Stimulated activated naive B cell treated with anti-CD40 and anti-IgM and Interleukin-4, amounts not matched to agents 10 μg/mL and 1 μg/mL and 100 μg/mL, for 72 hours (primary cell): ENCODE results near the gene NEB.
A peak's percentile ranks its signal among the peaks of the same experiment; 100 is the strongest.
"Not testable (repeated sequence)": the region's sequence is repeated elsewhere in the genome, so short reads cannot be mapped to it uniquely, and the experiment has no call there.

Source experiments
- ATAC-seq, 2 donors: fragments of 150-1000 bp; cut with Tn5 transposase; replicated peaks; 2 replicates each; pipeline ENCODE4 v1.10.0; 2021; ENCODE audit warnings: moderate library complexity in 1 of 2
- DNase-seq: peaks from one replicate; pipeline ENCODE4 v3.0.0; 2021
- H3K27ac Mint-ChIP-seq: one replicate; pipeline ENCODE4 v1.8.0; 2022; ENCODE audit warnings: mild to moderate bottlenecking, mixed read lengths
- H3K27me3 Mint-ChIP-seq, 2 donors: one replicate each; pipeline ENCODE4 v1.8.0; 2022; ENCODE audit warnings: mixed read lengths in 2 of 2
- H3K36me3 Mint-ChIP-seq, 2 donors: one replicate each; pipeline ENCODE4 v1.8.0; 2022; ENCODE audit warnings: mixed read lengths in 2 of 2, mild to moderate bottlenecking in 1 of 2
- H3K4me1 Mint-ChIP-seq, 2 donors: one replicate each; pipeline ENCODE4 v1.8.0; 2022; ENCODE audit warnings: mixed read lengths in 2 of 2, mild to moderate bottlenecking in 1 of 2
- H3K4me3 Mint-ChIP-seq, 2 donors: one replicate each; pipeline ENCODE4 v1.8.0; 2022; ENCODE audit warnings: mild to moderate bottlenecking in 2 of 2, mixed read lengths in 2 of 2, moderate library complexity in 1 of 2
- H3K9me3 Mint-ChIP-seq, 2 donors: one replicate each; pipeline ENCODE4 v1.8.0; 2022; ENCODE audit warnings: mixed read lengths in 2 of 2, mild to moderate bottlenecking in 1 of 2

Gene NEB

DNA sequence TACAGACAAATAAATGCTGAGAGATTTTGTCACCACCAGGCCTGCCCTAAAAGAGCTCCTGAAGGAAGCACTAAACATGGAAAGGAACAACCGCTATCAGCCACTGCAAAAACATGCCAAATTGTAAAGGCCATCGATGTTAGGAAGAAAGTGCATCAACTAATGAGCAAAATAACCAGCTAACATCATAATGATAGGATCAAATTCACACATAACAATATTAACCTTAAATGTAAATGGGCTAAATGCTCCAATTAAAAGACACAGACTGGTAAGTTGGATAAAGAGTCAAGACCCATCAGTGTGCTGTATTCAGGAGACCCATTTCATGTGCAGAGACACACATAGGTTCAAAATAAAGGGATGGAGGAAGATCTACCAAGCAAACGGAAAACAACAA, 11.0 kb upstream of the NEB start:
- ATAC-seq, H3K9me3 Mint-ChIP-seq, DNase-seq, H3K4me3 Mint-ChIP-seq, H3K27ac Mint-ChIP-seq, H3K27me3 Mint-ChIP-seq: not testable (repeated sequence)
- peaks cover 0 to 23% of the 10 kb centered on the region in 2 donors for H3K4me1 Mint-ChIP-seq
- peaks cover 11 to 22% of the 10 kb centered on the region in 2 donors for H3K36me3 Mint-ChIP-seq

- ATAC-seq, result peak; percentile 73 to 82
- H3K27ac Mint-ChIP-seq, result peak overlapping the region; percentile 70
Measured at GRCh38 chr2:151730262-151730975, 3.9 kb downstream of the NEB start.

DNA sequence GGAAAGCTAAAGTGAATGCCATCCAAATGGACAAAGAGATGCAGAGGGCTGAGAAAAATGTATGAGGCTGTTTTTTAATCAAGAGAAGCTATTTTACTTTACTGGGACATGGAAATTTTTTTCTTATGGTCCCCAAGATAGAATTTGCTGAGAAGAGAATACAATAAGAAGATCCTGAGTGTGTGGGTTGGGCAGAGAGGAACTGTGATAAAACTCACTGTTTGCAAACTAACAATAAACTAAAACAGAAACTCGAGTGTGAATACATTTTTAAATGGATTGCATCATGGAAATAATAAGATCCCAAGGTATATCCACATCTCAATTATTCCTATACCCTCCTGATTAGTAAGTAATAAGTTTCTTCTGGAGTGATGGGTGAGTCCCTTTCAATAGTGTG, 4.4 kb downstream of the NEB start:
- ATAC-seq, result peak; percentile 51 to 65
- Mint-ChIP-seq H3K4me1 (peaks cover 20 to 33% of the 10 kb centered on the region in 2 donors), H3K27ac (peak overlapping the region; percentile 70)

More at GRCh38 chr2:151730262-151730975, 3.9 kb downstream of the NEB start:
- Mint-ChIP-seq H3K36me3 (no peaks in the 10 kb centered on the region), H3K4me3 (peak overlapping the region in 1 of 2 donors; percentile 14), H3K4me1 (peaks cover 20 to 33% of the 10 kb centered on the region in 2 donors), H3K27me3 (no peaks in the 10 kb centered on the region), H3K9me3 (peaks cover 0 to 1% of the 10 kb centered on the region in 2 donors)
- peak; percentile 4 for DNase-seq

GRCh38 chr2:151729415-151729811, 4.9 kb downstream of the NEB start:
- peak; percentile 53 to 59 for ATAC-seq
- Mint-ChIP-seq H3K9me3 (peaks cover 0 to 1% of the 10 kb centered on the region in 2 donors), H3K4me1 (peaks cover 20 to 33% of the 10 kb centered on the region in 2 donors), H3K27me3 (no peaks in the 10 kb centered on the region), H3K4me3 (peak overlapping the region in 1 of 2 donors; percentile 38), H3K27ac (peak overlapping the region; percentile 70), H3K36me3 (no peaks in the 10 kb centered on the region)
- DNase-seq, result no peak

More for the DNA sequence above, 4.4 kb downstream of the NEB start:
- DNase-seq, result no peak
- H3K9me3 Mint-ChIP-seq, result peaks cover 0 to 1% of the 10 kb centered on the region in 2 donors
- H3K4me3 Mint-ChIP-seq, result peak overlapping the region in 1 of 2 donors; percentile 38
- no peaks in the 10 kb centered on the region for H3K27me3 Mint-ChIP-seq
- no peaks in the 10 kb centered on the region for H3K36me3 Mint-ChIP-seq

DNA sequence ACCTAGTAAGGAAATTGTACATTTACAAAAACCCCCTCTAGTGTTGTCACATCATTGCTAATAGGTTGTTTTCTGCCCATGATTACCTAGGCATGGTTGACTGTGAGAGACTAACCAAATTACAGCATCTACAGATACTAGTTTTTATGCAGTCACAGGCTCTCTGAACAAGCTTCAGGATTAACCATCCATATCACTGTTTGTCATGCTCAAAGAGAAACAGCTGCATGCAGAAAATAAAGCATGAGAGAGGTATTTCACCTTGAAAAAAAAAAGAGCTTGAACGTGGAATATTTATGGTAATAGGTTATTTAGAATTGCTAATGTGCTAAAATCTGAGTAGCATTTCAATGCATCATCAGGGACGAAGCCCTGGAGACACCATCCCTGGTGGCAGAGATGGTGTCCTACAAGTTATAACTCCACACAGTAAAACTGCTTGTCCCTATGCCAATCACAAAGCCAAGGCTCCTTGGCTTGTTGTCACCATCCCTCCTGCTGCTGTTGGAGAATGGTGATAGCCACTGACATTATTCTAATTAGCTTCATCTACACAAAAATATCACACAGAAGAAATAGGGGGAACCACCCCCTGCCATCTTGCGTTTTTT, 5.4 kb downstream of the NEB start:
- H3K4me3 Mint-ChIP-seq, result no peak overlapping the region
- peaks cover 0 to 3% of the 10 kb centered on the region in 2 donors for H3K9me3 Mint-ChIP-seq
- no peak overlapping the region for H3K27ac Mint-ChIP-seq
- H3K27me3 Mint-ChIP-seq, result no peaks in the 10 kb centered on the region
- peaks cover 20 to 33% of the 10 kb centered on the region in 2 donors for H3K4me1 Mint-ChIP-seq
- H3K36me3 Mint-ChIP-seq, result peaks cover 0 to 2% of the 10 kb centered on the region in 2 donors
- peak; percentile 62 to 66 for ATAC-seq
- no peak for DNase-seq

DNA sequence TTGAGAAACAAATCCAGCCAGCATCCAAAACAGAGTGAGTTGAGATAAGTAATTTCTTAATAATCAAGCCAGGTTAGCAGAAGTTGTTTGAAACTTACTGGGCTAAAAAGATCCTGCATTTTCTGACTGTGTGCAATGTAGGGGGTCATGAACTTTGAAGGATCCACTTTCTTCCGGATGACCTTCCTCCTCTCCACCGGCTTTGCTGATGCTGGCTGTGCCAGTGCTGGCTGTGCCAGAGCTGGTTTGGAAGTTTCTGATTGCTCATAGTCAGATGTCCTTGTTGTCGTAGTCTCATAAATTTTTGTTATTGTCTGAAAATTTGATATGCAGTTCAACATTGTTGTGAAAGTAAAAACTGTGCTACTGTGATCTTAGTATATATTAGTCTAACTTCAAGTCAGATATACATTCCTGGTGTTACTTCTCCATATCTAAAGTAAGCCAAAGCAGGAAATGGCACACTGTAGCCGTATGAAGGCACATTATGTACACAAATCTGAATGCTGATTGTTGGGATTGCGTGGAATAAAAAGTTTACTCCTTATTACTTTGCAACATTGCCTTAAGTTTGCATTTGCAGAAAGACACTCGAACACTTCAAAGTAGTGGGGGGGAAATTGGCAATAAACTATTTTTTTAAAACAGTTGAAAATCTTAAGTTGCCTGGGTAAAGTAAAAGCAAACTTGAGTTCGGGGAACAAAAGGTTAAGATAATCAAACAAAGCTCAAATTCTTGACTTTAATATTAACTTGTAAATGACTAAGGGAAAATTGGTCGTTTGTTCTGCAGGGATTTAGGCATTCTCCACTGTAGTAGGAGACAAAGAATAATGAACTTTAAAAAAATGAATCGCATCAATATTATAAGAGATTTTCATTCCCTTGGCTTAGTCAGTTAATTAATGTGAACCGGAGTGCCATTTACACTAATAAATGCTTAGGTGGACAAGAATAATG, 6.4 kb downstream of the NEB start:
- Mint-ChIP-seq H3K27ac (no peak overlapping the region), H3K27me3 (no peaks in the 10 kb centered on the region), H3K36me3 (peaks cover 0 to 4% of the 10 kb centered on the region in 2 donors), H3K9me3 (peaks cover 0 to 3% of the 10 kb centered on the region in 2 donors), H3K4me3 (no peak overlapping the region), H3K4me1 (peaks cover 20 to 33% of the 10 kb centered on the region in 2 donors)
- DNase-seq (no peak), ATAC-seq (no peak)

GRCh38 chr2:151721161-151721560, 13.1 kb downstream of the NEB start:
- H3K36me3 Mint-ChIP-seq, result peaks cover 4% of the 10 kb centered on the region in 2 donors
- DNase-seq (no peak), ATAC-seq (no peak)
- peaks cover 0 to 6% of the 10 kb centered on the region in 2 donors for H3K9me3 Mint-ChIP-seq
- peaks cover 6 to 10% of the 10 kb centered on the region in 2 donors for H3K4me1 Mint-ChIP-seq
- H3K27ac Mint-ChIP-seq, result no peak overlapping the region
- no peak overlapping the region for H3K4me3 Mint-ChIP-seq
- no peaks in the 10 kb centered on the region for H3K27me3 Mint-ChIP-seq

- Mint-ChIP-seq H3K27ac (no peak overlapping the region), H3K4me1 (peaks cover 6 to 10% of the 10 kb centered on the region in 2 donors), H3K36me3 (peaks cover 4% of the 10 kb centered on the region in 2 donors), H3K4me3 (no peak overlapping the region), H3K27me3 (no peaks in the 10 kb centered on the region), H3K9me3 (peaks cover 0 to 6% of the 10 kb centered on the region in 2 donors)
- no peak for DNase-seq
- ATAC-seq, result no peak
Measured at GRCh38 chr2:151720521-151720920, 13.8 kb downstream of the NEB start.

GRCh38 chr2:151718796-151719195, 15.5 kb downstream of the NEB start:
- Mint-ChIP-seq H3K27ac (no peak overlapping the region), H3K27me3 (no peaks in the 10 kb centered on the region), H3K36me3 (peaks cover 1 to 4% of the 10 kb centered on the region in 2 donors), H3K9me3 (peaks cover 0 to 4% of the 10 kb centered on the region in 2 donors), H3K4me1 (peaks cover 6 to 10% of the 10 kb centered on the region in 2 donors), H3K4me3 (no peak overlapping the region)
- ATAC-seq (no peak), DNase-seq (no peak)

DNA sequence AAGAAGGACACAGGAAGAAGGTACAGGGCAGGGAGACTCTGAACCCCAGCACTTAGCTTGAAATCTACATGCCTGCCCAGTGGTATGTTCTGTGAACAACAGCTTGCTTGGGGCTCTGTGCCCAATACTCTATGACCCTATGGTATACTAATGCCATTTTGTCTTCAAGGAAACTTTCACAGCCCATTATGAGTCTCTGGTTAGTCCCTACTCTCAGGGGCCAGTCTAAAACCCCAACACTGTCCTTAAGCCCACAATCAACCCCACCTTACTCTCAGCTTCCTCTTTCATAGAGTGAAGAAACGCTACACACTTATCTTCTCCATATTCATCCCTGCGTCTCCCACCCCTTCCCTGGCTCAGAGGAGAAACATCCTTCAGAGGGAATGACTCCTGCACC, 16.0 kb downstream of the NEB start:
- Mint-ChIP-seq H3K36me3 (peaks cover 0 to 4% of the 10 kb centered on the region in 2 donors), H3K27ac (no peak overlapping the region), H3K4me3 (no peak overlapping the region), H3K4me1 (peaks cover 10% of the 10 kb centered on the region in 2 donors), H3K27me3 (no peaks in the 10 kb centered on the region), H3K9me3 (peaks cover 0 to 4% of the 10 kb centered on the region in 2 donors)
- ATAC-seq (peak; percentile 78 to 83), DNase-seq (no peak)

- Mint-ChIP-seq H3K36me3 (peaks cover 0 to 4% of the 10 kb centered on the region in 2 donors), H3K27ac (no peak overlapping the region), H3K9me3 (peaks cover 0 to 4% of the 10 kb centered on the region in 2 donors), H3K4me1 (peaks cover 10 to 17% of the 10 kb centered on the region in 2 donors), H3K4me3 (no peak overlapping the region), H3K27me3 (no peaks in the 10 kb centered on the region)
- no peak for DNase-seq
- ATAC-seq, result no peak
Measured at GRCh38 chr2:151716721-151717120, 17.6 kb downstream of the NEB start.

DNA sequence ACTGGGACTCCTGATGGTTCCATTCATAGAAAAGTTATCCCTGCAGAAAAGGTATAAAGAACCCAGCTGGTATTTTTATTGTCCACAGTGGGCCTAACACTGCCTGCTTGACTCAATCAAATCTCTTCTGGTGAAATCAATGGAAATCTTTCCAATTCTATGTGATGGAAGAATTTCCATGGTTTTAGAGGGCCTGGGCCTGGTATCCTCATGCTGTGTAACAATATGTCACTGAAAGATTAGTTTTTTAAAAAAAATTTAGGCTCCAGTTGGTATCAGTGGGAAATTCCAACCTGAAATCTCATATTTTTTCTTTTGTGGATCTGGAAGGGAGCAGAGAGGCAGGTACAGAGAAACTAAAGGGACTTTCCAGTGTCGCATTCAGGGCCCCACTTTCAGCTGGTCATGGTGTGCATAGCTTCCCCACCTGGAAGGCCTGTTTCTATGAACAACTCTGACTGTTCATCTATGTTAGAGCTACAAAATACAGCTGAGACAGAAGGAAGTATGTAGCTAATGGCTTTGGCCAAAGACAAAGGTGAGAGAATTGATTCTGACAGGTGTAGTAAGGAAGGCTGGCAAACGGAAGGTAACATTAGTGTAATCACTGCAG, 20.9 kb downstream of the NEB start:
- Mint-ChIP-seq H3K9me3 (no peaks in the 10 kb centered on the region), H3K4me1 (peaks cover 5 to 9% of the 10 kb centered on the region in 2 donors), H3K36me3 (peaks cover 0 to 2% of the 10 kb centered on the region in 2 donors), H3K4me3 (no peak overlapping the region), H3K27me3 (no peaks in the 10 kb centered on the region), H3K27ac (no peak overlapping the region)
- no peak for DNase-seq
- ATAC-seq, result no peak

DNA sequence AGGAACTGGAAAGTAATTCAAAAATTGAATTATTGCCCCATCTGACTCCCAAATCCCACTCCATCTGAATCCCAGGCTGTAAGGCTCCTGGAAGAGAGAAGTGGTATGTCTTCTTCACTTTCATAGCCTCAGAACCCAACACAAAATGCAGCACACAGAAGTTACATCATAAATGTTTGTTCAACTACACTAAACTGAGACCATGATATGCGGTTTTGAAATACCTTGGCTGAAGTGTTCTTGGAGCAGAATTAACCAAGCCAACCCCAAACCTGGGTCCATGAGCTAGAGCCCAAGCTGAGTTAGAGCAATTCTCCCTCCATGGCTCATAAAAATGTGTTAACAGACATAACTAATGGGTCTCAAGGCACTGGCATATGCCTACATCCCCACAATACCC, 23.3 kb downstream of the NEB start:
- ATAC-seq (no peak), DNase-seq (no peak)
- Mint-ChIP-seq H3K36me3 (peaks cover 0 to 2% of the 10 kb centered on the region in 2 donors), H3K4me1 (peaks cover 3 to 6% of the 10 kb centered on the region in 2 donors), H3K27ac (no peak overlapping the region), H3K9me3 (no peaks in the 10 kb centered on the region), H3K4me3 (no peak overlapping the region), H3K27me3 (no peaks in the 10 kb centered on the region)
